ENCODE data around the gene TBXAS1.

TBXAS1 gene

DNA sequence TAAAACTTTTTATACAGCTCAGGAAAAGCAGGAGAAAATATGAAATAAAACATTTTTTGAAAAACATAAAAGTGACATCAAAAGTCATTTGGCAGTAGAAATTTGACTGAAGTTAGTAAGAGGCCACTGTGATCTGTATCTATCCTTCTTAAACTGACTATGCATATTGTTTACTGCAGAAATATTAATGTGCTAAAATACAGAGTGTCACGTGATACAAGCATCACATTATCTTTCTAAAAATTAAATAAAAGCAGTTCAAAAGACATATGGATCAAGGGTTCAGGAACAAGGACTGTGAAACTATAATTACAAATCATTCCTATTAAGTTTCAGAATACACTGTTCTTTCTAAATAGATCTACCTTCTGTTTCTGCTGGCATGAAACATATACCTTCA, 200.0 kb downstream of the TBXAS1 start:
- DNase-seq = no peak

- DNase-seq = no peak
Measured at GRCh38 chr7:140031364-140031763, 202.3 kb downstream of the TBXAS1 start.

DNA sequence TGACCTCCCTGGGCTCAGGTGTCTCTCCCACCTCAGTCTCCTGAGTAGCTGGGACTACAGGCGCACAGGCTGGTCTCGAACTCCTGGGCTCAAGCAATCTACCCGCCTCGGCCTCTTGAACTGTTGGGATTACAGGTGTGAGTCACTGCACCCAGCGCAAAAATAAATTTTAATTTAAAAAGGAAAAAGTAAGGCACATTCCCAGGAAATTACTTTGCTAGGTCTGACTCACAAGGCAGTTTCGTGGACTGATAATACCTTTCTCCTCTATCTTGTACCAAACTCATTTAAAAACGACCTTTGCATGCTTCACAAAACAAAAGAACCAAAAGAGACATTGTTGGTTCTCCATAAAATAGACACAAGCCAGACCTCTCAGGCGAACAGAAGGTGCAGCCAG, 204.0 kb downstream of the TBXAS1 start:
- DNase-seq = no peak

DNA sequence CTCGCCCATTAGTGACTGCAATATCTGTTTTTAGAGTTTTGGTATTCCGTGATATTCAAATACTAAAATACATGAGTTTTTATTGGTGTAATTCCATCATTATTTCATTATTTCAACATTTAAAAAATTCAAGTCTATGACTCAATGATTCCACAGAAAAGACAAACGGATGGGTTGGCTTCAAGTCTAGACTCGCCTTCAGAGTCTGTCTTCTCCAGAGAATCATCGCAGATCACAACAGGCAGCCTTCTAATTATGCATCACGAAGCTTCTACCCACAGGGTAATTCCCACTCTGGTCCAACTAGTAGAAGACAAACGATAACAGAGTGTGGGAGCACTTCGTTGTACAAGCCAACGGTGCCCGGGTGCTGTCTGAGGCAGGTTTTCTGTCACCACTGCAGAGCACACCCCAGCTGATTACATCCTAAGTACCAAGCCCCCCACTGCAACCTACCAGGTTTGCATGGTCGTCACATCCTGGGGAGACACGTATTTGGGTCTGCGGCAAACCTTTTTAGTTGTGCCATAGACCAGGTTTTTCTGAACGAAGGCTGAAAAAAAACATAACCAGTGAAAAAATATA, 204.8 kb downstream of the TBXAS1 start:
- DNase-seq = no peak

DNA sequence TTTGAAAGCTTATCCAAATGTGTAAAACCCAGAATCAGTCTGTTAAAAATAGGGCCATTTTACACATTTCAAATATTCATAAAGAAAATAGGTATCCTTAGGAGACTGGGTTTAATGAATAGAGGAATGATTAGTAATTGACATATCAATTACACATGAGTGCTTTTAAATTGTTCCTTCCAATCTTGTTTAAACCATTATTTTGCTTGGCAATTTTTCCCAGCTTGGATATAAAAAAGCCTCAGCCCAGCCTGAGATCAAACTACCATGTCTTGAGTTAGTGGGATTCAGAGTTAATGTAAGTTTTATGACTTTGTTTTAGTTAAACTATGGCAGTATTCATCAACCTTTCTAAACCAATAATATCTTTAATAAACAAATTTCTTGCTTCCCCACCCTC, 205.4 kb downstream of the TBXAS1 start:
- no peak for DNase-seq

- DNase-seq = no peak
Measured at GRCh38 chr7:140035400-140036223, 206.5 kb downstream of the TBXAS1 start.

- DNase-seq = no peak
Measured at GRCh38 chr7:140036224-140036962, 207.3 kb downstream of the TBXAS1 start.

DNA sequence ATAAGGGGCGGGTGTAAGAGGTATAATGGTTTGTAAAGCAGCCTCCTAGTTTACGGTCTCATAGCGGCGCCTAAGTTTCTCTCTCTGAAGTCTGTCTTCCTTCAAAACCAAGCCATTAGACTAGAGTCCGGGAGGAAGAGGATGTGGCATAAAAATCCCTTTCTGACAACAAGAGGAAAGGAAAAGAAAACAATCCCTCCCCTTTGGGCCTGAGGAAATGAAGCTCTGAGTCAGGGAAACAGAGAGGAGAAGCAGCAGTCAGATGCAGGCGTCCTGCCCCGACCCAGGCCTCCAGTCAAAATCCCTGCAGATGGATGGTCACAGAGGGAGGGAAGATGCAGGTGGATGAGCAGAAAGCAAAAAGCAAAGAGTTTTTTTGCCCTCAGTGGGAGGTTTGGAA, 210.0 kb downstream of the TBXAS1 start:
- no peak for DNase-seq

DNA sequence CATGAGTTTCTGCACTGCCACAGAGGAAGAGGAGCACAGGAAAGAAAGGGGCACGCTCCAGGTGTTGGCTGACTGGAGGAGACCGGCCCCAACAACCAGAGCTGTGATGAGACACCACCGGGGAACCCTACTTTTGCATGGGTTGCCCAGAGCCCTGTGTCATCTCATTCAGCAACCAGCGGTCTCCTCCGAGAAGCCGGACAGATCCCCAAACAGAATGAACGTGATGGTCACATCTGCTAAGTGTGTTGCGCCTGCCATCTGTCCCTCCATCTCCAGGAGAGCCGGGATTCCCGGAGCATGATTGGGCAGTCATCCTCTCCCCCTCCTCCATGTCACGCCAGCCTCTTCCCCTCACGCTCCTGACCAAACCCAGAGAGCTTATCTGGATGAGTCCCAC, 210.8 kb downstream of the TBXAS1 start:
- no peak for DNase-seq

DNA sequence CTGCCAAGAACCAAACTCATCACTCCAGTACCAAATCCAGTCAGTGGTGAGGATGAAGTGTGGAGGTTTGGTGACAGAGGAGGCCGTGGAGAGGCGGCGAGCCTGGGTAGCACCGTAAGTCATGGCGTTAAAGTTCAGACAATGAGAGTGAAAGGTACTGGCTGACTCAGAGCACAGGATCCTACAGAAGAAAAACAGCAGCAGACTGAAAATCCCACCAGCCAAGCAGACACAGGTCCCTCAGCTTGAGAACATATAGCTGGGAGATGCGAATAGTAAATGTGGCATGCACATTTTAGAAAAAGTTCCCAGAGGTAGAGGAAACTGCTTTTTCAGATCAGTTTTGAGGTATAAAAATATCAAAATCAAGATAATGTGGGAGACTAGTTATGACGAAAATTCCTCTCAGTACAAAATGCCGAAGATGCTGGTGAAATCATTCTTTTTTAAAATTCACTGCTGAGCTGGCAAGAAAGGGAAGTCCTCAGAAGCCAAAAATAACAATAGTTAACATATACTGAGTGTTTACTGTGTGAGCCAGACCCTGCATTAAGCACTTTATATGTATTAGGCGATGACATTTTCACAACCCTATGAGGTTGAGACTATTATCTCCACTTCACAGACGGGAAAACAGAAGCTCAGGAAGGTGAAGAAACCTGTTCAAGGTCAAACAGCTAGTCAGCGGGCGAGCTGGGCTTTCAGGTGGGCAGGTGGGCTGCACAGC, 212.8 kb downstream of the TBXAS1 start:
- DNase-seq = no peak

- no peak for DNase-seq
Measured at GRCh38 chr7:140042386-140042670, 213.3 kb downstream of the TBXAS1 start.

DNA sequence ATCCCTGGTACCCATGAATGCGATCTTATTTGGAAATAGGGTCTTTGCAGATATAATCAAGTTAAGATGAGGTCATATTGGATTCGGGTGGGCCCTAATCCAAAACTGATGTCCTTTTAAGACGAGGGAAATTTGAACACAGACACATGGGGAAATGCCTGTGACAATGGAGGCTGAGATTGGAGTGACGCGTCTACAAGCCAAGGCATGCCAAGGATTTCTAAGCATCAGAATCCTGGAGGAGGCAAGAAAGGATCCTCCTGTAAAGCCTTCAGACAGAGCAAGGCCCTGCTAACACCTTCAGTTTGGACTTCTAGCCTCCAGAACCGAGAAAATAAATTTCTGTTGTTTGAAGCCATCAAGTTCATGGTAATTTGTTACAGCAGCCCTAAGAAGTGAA, 215.2 kb downstream of the TBXAS1 start:
- no peak for DNase-seq

- DNase-seq = no peak
Measured at GRCh38 chr7:140045697-140046096, 216.6 kb downstream of the TBXAS1 start.

DNA sequence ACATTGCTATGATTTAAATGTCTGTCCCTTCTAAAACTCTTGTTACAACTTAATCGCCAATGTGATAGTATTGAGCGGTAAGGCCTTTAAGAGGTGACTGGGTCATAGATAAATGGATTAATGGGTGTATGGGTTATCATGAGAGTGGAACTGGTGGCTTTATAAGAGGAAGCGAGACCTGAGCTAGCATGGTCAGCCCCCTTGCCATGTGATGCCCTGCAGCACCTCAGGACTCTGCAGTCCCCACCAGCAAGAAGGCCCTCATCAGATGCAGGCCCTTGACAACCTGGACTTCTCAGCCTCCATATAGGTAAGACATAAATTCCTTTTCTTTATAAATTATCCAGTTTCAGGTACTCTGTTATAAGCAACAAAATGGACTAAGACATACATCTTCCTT, 218.1 kb downstream of the TBXAS1 start:
- no peak for DNase-seq

DNA sequence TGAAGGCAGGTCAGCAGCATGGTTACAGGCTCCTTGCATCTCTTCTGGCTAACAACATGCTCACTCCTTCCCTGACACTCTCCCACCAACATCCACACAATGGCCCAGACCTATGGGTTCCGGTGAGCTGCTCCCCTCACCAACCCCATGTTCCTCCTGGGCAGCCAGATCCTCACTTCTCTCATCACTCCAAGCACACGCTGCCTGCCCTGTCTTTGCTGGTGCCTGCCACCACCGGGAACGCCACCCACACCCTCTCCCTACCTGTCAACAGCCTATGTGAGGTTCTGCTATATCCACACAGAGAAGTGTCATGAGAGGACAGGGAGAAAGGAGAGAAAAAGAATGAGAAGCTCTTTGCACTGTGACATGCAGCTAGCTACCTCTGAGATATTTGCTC, 219.1 kb downstream of the TBXAS1 start:
- no peak for DNase-seq

- DNase-seq = no peak
Measured at GRCh38 chr7:140048989-140049338, 219.9 kb downstream of the TBXAS1 start.

- no peak for DNase-seq
Measured at GRCh38 chr7:140049339-140050024, 220.4 kb downstream of the TBXAS1 start.

GRCh38 chr7:140050100-140050499, 221.0 kb downstream of the TBXAS1 start:
- no peak for DNase-seq

GRCh38 chr7:140051820-140052219, 222.8 kb downstream of the TBXAS1 start:
- no peak for DNase-seq

GRCh38 chr7:140053812-140054539, 224.9 kb downstream of the TBXAS1 start:
- DNase-seq = no peak

DNA sequence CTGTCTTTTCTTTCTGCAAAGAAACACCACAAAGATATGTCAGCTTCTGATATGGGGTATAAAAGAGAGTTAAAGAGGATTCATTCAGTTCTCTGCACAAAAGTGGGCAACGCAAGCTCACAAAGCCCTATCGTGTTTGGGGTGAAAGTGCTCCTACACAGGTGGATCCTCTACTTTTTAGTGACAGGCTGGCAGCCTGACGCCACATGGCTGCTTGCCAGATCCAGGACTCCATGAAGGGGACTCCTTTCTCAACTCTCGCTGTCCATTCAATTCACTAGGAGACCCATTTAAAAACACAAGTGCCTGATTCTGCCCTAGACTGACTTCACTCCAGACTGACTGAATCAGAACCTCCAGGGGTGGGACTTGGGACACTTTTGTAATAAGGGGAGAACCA, 225.7 kb downstream of the TBXAS1 start:
- no peak for DNase-seq

GRCh38 chr7:140055833-140056232, 226.8 kb downstream of the TBXAS1 start:
- no peak for DNase-seq
